Activated CD8-positive, alpha-beta memory T cell treated with anti-CD3 and anti-CD28 coated beads for 1 hour (primary cell): ENCODE data around the gene MCEMP1.

Experiments
- DNase-seq, 2 donors: peaks; one replicate each; pipeline ENCODE4 v3.0.0-alpha.2; 2020; ENCODE audit warnings: low read depth in 1 of 2; ENCODE audit errors: extremely low read depth in 1 of 2

The MCEMP1 gene

GRCh38 chr19:7692417-7693088 is 15.7 kb downstream of the MCEMP1 start:
- no peak for DNase-seq

GRCh38 chr19:7694499-7694898 is 17.6 kb downstream of the MCEMP1 start:
- no peak for DNase-seq

- no peak for DNase-seq
Observed at GRCh38 chr19:7697721-7698287, 20.9 kb downstream of the MCEMP1 start.

- no peak for DNase-seq
Observed at GRCh38 chr19:7698583-7698982, 21.7 kb downstream of the MCEMP1 start.

GRCh38 chr19:7699003-7699402 is 22.1 kb downstream of the MCEMP1 start:
- no peak for DNase-seq

GRCh38 chr19:7699417-7700401 is 22.8 kb downstream of the MCEMP1 start:
- no peak for DNase-seq

GRCh38 chr19:7701049-7701653 is 24.3 kb downstream of the MCEMP1 start:
- DNase-seq: no peak

- DNase-seq: no peak
Observed at GRCh38 chr19:7701654-7702457, 25.0 kb downstream of the MCEMP1 start, which contains the start of gene FCER2. FCER2 (minus strand) TSS chr19:7702131; CDS start chr19:7699760, 2,371 bp downstream.

GRCh38 chr19:7703332-7703731 is 26.4 kb downstream of the MCEMP1 start:
- DNase-seq: no peak

- DNase-seq: no peak
Observed at GRCh38 chr19:7704280-7705060, 27.6 kb downstream of the MCEMP1 start.

- peak; percentile 28 to 50 for DNase-seq
Observed at GRCh38 chr19:7705387-7706187, 28.7 kb downstream of the MCEMP1 start.

GRCh38 chr19:7706188-7706954 is 29.5 kb downstream of the MCEMP1 start:
- DNase-seq: no peak

- DNase-seq: no peak
Observed at GRCh38 chr19:7706955-7707456, 30.1 kb downstream of the MCEMP1 start.

GRCh38 chr19:7709932-7710460 is 33.1 kb downstream of the MCEMP1 start:
- no peak for DNase-seq

- no peak for DNase-seq
Observed at GRCh38 chr19:7710616-7711015, 33.7 kb downstream of the MCEMP1 start.

- DNase-seq: no peak
Observed at GRCh38 chr19:7715671-7716070, 38.8 kb downstream of the MCEMP1 start.

GRCh38 chr19:7716762-7717161 is 39.9 kb downstream of the MCEMP1 start:
- DNase-seq: no peak
